NCI-H2171 treated with DMSO at 0.1 percent for 48 hours (cell line): Measurements from ENCODE around the gene KLHL17.
A peak's percentile ranks its signal among the peaks of the same experiment; 100 is the strongest.

Experiments used
- DNase-seq: peaks from one replicate; lab custom pipeline; 2025; lab: John Stamatoyannopoulos, UW

KLHL17 gene

DNA sequence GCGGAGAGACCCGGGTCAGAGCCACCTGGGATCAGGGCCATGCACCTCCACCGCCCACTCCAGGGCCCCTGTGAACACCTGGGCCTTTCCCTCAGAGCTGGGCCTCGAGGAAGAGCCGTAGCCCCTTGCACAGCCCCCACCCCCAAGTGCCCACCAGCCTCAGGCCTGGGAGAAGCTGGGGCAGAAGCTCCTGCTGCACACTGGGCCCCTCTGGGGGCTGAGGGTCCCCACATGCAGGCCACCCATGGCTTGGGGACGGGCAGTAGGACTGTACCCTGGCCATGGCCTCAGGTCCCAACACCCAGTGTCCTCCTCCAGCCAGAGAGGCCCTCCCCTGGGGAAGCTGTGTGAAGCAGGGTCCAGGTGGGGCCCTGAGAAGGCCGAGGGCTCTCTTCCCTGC, 7.8 kb upstream of the KLHL17 start:
- no peak for DNase-seq

DNA sequence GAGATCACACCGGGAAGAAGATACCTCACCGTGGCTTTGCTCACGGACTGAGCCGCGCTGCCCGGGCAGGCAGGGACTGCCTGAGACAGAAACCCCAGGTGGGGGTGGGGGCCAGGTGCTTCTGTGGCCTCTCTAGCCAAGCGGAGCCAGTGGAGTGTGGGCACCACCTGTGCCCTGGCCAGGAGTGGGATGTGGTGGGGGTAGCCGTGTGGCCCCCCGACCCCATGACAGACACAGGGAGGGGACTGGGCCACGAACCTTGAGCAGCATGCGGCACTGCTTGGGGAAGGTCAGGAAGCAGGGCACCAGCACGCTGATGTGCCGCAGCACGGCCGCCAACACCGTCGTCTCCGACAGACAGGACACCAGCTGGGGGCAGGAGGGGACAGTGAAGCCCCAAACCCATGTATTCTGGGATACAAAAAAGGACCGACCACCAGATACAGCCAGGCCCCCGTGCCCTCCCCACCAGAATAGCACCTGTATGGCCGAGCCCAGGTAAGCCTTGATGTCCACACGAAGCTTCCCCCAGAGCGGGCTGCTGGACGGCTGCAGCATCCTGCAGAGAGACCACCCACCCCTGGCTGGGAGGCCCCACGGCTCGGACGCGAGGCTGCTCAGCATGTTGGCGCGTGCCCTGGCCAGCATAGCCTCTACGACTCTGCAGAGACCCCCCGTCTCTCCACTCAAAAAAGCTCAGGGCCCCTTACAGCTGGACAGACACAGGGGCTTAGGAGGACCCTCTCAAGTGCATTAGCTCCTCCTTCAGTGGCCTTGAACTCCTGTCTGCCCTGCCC, 6.7 kb upstream of the KLHL17 start:
- no peak for DNase-seq

DNA sequence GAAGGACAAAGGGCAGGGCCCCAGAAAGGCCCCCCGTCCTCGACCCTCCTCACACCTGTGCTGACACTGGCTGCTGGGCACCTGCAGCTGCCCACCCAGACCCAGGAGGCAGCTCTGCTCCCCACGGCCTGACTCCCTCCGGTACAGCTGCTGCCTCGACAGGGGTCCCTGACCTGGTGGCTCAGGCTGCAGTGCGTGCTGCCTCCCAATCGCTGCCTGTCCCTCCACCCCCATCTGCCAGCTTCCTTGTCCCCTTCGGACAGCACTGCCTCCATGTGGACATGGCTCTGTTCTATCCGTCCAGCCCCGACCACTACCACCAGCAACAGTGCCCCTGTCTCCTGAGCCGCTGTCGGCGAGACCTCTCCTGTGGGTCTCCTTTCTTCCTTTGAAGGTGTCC, 5.5 kb upstream of the KLHL17 start:
- no peak for DNase-seq

- DNase-seq, result no peak
Measured at GRCh38 chr1:955474-955873, 4.9 kb upstream of the KLHL17 start.

DNA sequence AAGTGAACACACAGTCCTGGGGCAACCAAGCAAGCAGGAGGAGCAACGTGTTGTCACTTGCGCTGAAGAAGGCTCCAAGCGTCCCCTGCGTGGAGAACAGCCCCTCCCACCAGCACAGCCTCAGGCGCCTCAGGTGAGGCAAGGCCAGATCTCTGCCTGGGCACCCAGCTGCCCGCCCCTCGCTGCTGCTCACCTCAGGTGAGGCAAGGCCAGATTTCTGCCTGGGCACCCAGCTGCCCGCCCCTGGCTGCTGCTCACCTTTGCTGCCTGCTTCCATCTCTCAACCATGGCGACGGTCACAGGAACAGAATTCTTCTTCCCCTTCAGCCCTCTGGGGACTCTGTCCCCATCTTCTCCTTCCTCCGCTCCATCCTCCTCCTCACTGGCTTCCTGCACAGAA, 3.7 kb upstream of the KLHL17 start:
- DNase-seq, result no peak

DNA sequence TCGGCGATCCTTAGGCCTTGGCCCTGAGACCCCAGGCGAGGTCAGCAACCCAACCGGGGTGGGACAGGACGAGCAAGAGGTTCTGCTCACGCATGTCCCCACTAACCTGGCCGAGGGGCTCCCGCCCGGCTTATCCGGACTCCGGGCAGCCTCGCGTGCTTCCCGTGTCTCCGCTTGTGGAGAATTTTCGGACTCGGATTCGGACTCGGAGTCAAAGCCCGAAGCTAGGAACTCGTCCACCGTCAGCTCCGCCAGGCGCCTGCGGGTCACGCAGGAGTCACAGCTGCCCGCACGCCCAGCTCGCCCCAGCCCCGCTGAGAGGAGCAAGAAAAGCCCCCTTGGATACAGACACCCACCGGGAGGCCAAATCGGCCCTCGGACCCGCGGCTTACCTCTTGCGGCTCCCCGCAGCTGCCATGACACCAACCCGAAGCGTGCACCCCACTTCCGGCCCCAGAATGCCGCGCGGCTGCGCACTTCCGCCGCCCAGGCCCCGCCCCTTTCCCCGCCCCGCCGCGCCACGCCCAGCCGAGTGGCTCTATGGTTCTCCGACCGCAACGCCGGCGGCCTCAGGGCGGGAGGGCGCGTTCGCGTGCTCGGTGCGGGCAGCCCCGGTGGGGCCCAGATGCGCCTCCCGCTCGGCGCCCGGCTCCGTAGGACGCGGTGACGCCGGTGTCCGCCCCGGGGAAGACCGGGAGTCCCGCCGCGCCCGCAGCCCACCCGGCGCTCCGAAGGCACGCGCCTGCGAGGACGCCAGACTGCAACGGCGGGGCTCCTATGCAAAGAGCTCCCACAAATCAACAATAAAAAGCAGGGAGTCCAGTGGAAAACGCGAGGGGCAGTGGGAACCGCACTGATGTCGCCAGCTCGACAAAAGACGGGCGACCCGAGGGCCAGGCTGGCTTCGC, 1.3 kb upstream of the KLHL17 start, which contains the start of gene NOC2L:
NOC2L (minus strand) TSS at position 434 of the 908 bp plus-strand sequence; CDS start at position 418, 16 bp downstream.
- DNase-seq, result peak; percentile 82

DNA sequence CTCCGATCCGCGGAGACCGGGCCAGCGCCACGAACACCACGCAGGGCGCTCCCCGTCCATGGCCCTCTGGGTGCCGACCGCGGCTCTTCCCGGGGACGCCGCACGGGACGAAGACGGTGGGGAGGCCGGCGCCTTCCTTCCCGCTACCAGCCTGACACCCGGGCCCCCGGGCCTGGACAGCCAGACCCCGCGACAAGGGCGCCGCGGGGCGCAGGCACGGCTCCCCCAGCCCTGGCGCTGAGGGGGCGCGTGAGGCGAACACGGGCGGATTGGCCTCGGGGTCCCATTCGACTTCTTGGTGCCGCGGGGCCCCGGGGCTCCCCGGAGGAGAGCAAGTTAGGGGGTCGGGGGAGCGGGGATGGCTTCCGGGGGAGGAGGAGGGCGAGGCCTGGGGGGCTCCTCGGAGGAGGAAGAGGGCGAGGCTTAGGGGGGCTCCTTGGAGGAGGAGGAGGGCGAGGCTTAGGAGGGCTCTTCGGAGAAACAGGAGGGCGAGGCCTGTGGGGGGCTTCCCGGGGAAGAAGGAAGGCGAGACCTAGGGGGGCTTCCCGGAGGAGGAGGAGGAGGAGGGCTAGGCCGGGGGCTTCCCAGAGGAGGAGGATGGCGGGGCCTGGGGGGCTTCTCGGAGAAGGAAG, 537 bp upstream of the KLHL17 start:
- no peak for DNase-seq

GRCh38 chr1:961132-961669, 817 bp downstream of the KLHL17 start:
- DNase-seq, result no peak

DNA sequence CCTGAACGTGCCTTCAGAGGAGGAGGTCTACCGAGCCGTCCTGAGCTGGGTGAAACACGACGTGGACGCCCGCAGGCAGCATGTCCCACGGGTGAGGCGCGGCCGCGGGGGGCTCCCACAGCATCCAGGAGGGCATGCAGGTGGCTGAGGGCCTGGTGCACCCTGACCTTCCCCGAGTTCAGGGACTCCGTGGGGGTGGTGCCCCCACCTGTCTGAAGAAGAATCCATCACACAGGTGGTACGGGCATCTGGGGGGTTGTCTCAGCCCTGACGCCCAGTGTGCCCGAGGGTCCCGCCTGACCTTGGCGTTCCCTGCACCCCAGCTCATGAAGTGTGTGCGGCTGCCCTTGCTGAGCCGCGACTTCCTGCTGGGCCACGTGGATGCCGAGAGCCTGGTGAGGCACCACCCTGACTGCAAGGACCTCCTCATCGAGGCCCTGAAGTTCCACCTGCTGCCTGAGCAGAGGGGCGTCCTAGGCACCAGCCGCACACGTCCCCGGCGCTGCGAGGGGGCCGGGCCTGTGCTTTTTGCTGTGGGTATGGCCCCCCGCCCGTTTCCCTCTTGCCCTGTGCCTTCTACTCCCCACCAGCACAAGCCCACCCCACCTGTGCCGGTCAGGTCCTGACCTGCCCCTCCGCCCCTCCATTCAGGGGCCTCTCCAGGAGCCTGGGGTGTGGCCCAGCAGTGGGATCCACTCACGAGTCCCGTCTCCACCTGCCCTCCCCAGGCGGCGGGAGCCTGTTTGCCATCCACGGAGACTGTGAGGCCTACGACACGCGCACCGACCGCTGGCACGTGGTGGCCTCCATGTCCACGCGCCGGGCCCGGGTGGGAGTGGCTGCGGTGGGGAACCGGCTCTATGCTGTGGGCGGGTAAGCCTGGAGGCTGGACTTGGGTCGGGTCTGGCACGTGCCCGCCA, 2.3 kb downstream of the KLHL17 start:
- DNase-seq, result no peak

DNA sequence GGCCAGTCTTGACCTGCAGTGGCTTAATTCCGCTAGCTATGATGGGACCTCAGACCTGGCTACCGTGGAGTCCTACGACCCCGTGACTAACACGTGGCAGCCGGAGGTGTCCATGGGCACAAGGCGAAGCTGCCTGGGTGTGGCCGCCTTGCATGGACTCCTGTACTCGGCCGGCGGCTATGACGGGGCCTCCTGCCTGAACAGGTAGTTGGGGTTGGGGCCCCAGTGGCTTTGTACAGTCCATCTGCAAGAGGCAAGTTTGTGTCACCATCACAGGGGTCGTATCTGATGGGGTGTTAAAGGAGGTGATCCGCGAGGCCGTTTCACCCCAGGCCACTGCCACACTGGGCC, 2.9 kb downstream of the KLHL17 start:
- DNase-seq, result no peak

DNA sequence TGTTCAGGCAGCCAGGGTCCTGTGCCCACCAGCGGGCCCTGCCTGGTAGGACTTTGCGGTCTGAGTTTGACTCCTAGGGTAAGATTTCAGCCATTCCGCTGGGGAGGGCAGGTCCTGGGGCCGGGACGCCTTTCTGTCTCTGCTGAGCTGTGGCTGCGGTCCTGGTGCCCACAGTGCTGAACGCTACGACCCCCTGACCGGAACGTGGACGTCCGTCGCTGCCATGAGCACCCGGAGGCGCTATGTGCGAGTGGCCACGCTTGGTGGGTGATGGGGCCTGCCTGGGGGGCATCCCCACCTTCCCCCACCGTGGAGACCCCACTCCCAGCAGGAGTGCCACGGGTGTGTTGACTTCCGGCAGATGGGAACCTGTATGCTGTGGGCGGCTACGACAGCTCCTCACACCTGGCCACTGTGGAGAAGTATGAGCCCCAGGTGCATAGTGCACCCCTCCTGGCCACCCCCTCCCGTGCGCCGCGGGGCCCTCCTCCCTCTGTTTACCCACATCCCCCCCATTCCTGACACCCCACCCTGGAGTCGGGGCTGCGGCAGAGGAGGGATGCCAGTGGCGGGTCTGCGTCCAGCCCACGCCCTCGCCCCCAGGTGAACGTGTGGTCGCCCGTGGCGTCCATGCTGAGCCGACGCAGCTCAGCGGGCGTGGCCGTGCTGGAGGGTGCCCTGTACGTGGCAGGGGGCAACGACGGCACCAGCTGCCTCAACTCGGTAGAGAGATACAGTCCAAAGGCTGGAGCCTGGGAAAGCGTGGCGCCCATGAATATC, 3.6 kb downstream of the KLHL17 start:
- DNase-seq, result no peak

DNA sequence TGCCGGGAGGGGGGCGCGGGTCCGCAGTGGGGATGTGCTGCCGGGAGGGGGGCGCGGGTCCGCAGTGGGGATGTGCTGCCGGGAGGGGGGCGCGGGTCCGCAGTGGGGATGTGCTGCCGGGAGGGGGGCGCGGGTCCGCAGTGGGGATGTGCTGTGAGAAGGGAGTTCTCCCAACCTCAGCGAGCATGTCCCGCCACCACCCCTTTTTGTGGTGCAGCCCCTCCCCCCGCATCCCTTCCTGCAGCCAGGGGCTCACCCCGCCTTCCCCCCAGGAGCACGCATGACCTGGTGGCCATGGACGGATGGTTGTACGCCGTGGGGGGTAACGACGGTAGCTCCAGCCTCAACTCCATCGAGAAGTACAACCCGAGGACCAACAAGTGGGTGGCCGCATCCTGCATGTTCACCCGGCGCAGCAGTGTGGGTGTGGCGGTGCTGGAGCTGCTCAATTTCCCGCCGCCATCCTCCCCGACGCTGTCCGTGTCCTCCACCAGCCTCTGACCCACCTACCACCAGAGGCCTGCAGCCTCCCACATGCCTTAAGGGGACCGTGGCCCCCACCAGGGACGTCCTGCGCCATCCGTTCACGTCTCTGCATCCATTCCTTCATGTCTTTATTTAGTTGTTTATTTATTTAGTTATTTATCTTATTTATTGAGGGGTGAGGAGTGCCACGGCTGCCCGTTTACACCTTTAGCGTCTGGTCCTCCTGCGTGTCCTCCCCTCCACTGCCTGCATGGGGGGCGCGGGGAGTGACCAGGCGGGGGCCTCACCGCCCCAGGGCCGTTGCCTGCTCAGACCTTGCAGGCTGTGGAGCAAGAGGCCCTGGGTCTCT, 4.5 kb downstream of the KLHL17 start:
- DNase-seq, result no peak

DNA sequence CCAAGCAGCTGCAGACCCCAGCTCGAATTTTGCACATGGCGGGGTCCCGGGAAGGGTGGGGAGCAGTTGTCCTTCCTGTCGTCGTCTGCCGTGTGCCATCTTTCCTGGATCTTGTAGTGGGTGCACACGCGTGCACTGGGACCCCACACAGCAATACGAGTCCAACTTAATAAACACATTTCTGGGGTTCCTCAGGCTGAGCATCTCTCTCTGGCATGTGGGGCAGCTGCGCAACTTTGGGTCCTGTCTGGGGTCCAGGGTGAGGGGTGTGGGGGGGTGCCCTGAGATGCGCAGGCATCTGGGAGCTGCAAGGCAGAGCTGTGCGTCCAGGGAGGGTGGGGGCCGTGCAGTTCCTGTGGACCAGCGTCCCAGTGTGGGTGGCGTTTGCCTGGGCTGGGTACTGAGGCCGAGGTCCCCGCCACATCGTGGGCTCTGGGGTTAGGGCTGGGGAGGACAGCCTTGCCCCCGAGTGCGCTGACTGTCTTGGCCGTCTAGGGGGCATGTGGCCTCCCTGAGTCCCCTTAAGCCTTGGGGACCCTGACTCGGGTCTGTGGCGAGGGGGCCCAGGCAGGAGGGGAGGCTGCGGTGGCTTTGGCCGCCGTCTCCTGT, 5.2 kb downstream of the KLHL17 start:
- no peak for DNase-seq

DNA sequence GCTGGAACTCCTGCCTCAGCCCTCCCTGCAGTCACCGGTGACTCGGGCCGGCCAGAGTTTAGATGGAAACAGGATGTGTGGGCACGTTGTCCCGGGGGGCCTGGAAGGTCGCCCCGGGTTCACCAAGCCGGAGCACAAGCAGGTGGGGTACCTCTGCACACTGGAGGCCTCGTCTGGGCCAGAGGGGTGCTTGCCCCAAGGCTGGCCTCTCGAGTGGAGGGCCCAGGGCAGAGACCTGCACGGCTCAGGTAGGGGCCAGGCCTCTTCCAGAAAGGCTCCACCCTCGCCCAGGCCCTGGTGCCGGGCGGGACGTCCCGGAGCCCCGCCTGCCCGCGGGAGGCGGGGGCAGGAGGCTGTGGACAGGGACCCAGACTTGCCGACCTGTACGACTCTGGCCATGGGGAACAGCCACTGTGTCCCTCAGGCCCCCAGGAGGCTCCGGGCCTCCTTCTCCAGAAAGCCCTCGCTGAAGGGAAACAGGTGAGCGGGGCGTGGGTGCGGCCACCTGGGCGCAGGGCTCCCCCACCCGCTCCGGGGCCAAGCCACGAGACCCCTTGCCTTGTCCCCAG, 5.8 kb downstream of the KLHL17 start, which contains the start of gene PLEKHN1:
PLEKHN1 (plus strand) TSS at position 348 of the 569 bp plus-strand sequence; CDS start at position 398, 50 bp downstream.
- no peak for DNase-seq

GRCh38 chr1:966704-967300, 6.4 kb downstream of the KLHL17 start:
- DNase-seq, result no peak

DNA sequence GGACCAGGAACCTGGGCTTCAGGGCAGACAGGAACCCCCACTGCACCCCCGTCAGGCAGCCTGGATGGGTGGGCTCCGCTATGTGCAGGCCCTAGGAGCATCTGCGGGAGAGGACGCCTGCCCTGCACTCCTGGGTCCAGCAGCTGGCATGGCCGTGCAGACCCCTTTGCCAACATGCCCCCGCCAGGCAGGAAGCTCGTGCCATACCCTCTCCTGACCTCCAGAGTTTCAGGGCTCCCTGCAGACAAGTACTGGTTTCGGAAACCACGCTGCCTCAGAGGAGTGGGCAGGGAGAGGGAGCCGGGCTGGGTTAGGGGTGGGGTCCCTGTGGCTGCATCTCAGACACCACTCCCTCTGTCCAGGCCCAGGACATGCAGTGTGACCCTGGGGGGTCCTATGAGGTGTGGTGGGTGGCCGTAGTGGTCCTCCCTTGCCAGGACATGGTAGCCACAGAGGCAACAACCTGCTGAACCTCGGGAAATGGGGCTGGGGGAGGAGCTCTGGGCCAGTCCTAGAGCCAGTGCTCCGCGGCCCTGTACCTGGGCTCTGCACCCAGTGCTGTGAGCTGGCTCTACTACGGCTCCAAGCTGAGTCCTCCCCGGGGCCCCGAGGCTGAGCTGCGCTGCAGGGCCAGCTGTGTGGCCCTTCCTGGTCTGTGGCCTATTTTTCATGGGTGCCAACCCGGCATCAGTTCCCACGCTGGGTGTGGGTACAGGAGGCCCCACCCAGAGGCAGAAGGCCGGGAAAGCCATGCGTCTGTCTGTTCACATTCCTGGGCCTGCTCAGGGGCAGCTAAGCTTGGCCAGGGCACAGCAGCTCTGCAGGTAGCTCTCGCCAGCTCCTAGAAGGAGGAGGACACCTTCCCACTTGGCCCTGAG, 7.3 kb downstream of the KLHL17 start:
- no peak for DNase-seq

DNA sequence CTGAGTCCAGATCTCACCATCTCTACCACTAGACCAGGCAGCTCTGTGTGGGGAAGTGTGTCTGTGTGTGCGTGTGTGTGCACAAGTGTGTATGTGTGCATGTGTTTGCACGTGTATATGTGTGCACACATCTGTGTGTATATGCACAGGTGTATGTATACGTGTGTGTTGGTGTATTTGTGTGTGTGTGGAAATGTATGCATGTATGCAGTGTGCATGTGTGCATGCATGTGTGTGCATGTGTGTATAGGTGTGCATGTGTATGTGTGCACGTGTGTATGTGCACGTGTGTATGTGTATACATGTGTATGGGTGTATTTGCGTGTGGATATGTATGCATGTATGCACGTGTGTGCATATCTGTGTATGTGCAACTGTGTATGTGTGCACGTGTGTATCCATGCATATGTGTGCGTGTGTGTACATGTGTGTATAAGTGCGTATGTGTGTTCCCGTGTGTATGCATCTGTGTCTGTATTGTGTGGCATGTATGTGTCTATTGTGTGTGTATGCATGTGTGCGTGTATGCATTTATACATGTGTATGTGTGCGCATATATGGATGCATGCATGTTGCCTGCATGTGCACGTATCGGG, 9.0 kb downstream of the KLHL17 start:
- no peak for DNase-seq
